Measurements from ENCODE around the gene RNASE8.

The RNASE8 gene

DNA sequence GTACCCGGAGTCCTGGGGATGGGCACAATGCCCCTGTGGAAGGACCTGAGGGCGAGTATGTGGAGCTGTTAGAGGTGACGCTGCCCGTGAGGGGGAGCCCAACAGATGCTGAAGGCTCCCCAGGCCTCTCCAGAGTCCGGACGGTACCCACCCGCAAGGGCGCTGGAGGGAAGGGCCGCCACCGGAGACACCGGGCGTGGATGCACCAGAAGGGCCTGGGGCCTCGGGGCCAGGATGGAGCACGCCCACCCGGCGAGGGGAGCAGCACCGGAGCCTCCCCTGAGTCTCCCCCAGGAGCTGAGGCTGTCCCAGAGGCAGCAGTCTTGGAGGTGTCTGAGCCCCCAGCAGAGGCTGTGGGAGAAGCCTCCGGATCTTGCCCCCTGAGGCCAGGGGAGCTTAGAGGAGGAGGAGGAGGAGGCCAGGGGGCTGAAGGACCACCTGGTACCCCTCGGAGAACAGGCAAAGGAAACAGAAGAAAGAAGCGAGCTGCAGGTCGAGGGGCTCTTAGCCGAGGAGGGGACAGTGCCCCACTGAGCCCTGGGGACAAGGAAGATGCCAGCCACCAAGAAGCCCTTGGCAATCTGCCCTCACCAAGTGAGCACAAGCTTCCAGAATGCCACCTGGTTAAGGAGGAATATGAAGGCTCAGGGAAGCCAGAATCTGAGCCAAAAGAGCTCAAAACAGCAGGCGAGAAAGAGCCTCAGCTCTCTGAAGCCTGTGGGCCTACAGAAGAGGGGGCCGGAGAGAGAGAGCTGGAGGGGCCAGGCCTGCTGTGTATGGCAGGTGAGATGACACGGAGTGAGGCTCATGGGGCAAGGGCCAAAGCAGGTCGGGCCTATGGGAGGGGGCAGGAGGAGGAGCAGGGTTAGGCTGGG, 17.0 kb downstream of the RNASE8 start:
- no peak for DNase-seq

GRCh38 chr14:21075719-21076437, 18.3 kb downstream of the RNASE8 start:
- DNase-seq, result no peak

DNA sequence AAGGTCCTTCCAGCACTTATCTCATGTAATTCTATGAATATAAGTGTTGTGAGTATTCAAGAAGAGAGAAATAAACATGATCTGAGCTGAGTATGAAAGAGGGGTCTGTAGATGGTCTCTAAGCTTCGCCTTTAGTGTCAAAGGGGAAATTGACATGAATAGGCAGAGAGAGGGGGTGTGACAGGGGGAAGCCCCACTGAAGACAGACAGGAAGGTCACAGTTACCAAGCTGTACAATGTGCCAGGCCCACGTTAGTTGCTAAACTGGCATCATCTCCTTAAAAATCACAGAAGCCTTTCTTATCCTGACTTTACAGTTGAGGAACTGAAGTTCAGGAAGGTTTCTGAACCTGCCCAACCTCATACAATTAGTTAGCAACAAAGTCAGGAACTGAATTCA, 20.1 kb downstream of the RNASE8 start:
- DNase-seq, result no peak

DNA sequence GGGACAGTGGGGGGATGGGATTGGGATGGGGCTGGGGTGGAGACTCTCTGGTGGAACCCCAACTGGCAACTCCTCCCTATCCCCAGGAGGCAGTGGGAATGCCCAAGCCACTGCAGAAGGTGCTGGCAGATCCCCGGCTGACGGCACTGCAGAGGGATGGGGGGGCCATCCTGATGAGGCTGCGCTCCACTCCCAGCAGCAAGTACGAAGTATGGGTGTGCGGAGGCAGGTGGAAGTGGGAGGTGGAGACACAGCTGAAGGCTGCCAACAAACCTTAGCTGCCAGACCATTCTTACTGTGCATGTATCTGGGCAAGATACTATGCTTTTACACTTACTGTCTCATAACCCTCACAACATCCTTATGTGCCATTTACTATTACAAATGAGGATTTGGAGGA, 20.7 kb downstream of the RNASE8 start:
- DNase-seq, result no peak

DNA sequence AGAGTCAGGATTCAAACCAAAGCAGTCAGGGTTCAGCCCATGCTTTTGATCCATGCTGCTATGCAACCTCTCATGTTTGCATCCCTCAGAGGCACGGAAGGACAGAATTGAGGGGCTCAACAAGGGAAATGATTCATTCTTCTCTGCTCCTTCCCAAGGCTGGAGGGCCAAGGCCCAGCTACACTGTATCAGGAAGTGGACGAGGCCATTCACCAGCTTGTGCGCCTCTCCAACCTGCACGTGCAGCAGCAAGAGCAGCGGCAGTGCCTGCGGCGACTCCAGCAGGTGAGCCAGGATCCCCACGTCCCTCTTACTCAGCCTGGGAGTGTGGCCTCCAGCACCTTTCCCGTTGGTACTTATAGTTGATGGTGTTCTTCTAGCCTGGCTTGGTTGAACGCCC, 21.1 kb downstream of the RNASE8 start:
- DNase-seq, result no peak

DNA sequence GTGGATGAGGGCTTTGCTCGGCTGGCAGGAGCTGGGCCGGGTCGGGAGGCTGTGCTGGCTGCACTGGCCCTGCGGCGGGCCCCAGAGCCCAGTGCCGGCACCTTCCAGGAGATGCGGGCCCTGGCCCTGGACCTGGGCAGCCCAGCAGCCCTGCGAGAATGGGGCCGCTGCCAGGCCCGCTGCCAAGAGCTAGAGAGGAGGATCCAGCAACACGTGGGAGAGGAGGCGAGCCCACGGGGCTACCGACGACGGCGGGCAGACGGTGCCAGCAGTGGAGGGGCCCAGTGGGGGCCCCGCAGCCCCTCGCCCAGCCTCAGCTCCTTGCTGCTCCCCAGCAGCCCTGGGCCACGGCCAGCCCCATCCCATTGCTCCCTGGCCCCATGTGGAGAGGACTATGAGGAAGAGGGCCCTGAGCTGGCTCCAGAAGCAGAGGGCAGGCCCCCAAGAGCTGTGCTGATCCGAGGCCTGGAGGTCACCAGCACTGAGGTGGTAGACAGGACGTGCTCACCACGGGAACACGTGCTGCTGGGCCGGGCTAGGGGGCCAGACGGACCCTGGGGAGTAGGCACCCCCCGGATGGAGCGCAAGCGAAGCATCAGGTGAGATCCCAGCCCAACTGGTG, 24.0 kb downstream of the RNASE8 start:
- DNase-seq, result no peak

DNA sequence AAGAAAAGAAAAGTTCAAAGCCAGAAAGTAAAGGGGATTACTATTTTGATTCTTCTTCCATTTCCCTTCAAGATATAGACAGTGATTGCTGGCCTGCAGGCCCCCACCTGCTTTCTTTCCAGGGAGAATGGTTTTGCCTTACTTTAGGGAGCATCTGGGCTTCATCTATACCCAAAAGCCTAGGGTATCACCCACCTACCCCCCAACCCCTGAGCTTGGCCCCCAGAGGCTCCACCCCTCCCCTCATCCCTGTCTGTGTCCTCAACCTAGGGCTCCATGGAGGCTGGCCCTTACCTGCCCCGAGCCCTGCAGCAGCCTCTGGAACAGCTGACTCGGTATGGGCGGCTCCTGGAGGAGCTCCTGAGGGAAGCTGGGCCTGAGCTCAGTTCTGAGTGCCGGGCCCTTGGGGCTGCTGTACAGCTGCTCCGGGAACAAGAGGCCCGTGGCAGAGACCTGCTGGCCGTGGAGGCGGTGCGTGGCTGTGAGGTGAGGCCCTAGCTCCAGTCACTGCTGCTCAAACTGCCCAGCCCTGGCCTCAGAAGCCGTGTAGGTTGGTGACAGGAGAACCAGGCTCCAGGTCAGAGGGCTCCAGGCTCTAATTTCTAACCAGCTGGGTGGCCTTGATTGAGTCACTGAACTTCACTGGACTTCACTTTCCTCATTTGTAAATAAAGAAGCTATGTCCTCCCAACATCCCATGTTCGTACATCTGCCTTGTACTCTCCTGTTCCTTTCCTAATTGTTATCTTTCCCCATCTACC, 26.1 kb downstream of the RNASE8 start:
- DNase-seq, result no peak

DNA sequence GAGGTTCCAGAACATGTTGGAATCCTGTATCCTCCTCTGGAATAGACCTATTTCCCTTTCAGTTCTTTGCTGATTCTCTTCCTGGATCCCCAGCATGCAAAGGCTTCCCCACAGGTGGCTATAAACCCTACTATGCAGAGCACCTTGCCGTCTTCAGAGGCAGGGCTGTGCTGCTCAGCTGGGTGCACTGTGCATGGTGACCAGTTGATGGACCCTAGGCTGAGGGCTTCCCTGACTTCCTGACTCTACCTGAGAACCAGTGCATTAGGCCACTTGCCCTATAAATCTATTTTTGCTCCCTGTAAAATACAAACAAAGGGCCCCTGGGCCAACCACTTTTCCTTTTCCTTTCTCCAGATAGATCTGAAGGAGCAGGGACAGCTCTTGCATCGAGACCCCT, 26.8 kb downstream of the RNASE8 start:
- DNase-seq, result no peak

DNA sequence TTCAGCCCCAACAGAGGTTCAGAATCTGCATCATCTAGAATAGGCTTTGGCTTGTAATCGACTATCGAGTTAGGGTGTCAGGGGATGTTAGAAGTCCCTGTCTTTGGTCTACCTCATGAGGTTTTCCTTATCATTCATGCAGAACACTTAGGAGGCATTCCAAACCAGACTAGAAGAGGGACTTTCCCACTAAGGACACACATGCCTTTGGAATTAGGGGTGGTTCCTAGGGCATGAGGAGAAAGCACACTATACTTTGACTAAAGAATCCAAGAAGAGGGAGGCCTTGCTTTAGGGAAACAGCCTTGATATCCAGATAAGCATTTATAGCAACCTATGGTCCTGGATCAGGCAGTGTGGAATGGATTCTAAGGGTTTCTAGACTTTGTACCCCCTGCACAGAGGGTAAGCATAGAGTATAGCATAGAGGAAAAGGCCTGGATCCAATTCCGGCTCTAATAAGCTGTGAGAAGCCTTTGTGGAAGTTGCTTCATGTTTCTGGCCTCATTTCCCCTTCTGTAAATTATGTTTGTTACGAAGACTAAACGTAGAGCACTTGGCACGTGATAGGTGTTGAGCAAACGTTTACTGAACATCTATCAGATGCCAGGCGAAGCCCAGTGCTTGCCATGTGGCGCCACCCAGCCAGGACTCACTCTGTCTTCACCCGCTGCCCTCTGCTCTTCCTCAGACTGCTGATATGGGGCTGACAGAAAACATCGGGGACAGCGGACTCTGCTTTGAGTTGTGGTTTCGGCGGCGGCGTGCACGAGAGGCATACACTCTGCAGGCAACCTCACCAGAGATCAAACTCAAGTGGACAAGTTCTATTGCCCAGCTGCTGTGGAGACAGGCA, 27.6 kb downstream of the RNASE8 start:
- DNase-seq, result no peak

- no peak for DNase-seq
Observed at GRCh38 chr14:21086908-21087293, 29.3 kb downstream of the RNASE8 start.

DNA sequence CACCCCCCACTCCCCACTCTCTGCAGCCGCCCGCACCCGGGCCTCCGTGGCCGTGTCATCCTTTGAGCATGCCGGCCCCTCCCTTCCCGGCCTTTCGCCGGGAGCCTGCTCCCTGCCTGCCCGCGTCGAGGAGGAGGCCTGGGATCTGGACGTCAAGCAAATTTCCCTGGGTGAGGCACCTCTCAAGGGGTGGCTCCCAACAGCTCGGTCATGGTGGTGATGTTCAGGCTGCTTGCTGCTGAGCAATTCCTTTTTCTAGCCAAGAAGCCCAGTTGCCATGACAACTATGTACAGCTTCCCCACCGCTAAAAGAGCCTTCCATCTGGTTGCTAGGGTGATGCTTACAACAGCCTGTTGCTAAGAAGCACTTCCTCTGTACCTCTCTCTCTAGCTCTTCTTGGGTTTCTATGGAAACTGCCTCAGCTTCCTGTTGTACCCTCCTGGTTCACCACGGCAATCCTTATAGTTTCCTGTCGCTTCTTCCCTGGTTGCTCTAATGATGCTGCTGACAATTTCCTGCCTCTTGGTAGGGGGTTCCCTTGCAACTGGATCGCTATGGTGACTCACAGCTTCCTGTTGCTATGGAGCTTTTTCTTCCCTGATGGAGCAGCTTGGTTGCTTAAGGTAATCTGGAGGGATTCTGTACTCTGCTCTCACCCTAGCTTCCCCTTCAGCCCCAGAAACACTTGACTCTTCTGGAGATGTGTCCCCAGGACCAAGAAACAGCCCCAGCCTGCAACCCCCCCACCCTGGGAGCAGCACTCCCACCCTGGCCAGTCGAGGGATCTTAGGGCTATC, 29.9 kb downstream of the RNASE8 start:
- DNase-seq, result peak in 1 of 2 donors; percentile 92

DNA sequence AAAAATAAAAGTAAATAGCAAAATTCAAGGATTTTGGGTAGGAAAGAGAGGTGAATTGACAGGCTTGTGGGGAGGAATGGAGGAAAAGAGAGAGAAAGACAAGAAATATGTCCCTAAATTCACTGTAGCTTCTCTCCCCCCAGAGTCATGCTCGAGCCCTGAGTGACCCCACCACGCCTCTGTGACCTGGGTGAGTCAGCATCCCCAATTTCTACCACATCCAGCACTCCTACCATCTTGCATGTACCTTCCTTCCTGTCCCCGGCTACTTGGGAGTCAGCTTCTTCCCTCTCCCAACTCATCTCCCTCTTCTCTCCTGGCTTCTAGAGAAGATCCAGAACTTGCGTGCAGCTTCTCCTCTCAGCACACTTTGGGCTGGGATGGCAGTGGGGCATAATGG, 31.1 kb downstream of the RNASE8 start:
- no peak for DNase-seq

- no peak for DNase-seq
Observed at GRCh38 chr14:21089271-21089670, 31.6 kb downstream of the RNASE8 start.

DNA sequence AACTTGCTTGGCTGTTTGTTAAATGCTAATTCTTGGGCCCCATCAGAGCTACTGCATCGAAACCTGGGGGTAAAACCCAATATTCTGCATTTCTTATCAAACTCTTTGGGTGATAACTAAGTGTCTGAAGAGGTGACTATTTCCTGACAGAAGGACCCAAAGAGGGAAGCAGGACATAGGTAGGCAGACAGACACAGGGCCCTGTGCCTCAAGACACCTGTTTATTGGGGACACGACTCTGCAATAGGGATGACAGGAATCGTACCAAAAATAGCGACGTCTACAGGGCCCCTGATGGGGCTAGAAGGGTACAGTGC, 32.2 kb downstream of the RNASE8 start:
- no peak for DNase-seq

DNA sequence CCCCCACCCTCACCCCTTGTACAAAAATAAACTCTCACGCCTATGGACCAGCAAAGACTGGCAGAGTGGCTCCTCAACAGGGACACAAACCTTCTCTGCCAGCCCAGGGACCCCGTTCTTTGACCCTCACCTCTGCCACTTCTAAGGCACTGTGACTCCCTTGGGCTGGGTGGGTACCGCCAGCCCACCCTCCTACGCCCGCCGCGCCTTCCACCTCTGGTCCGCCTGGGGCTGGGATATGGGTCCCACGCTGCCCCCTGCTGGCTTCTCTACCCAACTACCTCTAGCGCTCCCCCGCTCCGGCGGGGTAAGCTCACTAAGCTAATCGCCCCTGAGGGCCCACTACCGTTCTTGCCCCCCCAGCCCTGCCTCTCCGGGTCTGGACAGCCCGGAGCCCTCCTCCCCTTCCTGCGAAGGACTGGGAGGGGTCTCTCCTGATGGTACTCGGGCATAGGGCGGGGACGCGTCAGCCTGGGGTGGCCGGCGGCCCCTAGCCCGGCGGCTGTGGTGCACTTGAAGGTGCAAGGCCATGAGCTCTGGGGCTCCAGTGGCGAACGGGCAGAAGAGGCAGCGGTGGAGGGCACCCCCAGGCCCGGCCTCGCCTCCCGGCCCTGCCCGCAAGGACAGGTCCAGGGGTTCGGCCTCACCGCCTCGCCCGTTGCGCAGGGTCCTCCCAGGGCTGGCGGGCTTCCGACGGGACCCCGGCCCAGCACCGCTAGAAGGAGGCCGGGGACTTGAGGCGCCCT, 32.7 kb downstream of the RNASE8 start:
- DNase-seq, result no peak

DNA sequence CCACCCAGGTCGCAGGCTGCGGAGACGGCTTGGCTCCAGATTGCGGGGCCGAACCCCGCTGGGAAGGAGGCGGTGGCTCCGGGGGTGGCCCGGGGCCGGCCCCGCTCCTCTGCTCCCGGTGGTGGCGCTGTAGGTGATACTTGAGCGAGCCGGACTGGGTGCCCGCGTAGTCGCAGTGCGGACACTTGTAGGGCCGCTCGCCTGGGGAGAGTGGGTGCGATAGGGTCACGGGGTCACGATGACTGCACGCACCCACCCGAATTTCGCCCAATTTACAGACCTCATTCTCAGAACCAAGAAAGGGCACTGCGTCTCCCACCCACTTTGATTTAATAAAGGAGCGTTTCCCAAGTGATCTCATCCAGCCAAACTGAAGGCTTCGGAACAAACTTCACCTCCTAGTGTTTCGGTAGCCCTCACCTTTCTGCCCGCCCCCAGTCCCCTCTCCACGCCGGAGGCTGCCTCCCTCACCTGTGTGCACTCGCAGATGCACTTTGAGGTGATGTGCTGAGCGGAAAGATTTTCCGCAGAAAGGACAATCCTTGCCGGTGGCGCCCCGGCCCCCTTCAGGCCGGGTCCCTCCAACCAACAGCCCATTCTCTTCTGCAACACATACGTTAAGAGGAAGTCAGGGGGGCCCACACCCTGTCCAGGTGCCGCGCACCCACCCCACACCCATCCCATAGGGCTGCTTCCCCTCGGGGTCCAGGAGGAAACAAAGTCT, 33.5 kb downstream of the RNASE8 start:
- no peak for DNase-seq

DNA sequence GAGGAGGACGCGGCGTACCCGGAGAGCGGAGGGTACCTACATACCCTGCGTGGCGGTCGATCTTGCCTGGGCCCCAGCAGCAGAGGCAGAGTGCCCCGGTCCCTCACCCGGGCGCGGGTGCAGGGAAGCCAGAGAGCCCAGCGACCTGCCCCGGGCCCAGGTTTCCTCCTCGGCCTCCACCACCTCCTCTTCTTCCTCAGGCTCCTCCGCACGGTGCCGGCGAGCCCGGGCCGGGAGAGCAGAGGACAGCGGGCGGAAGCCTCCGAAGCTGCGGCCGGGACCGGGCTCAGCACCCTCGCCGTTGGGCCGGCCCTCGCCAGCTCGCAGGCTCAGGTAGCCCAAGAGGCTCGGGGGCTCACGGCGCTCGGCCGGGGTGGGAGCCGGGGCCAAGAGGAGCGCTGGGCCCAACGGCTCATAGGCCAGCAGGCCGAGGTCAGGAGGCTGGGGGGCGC, 34.2 kb downstream of the RNASE8 start:
- DNase-seq, result no peak

GRCh38 chr14:21092273-21093011, 34.8 kb downstream of the RNASE8 start:
- peak; percentile 63 to 82 for DNase-seq

DNA sequence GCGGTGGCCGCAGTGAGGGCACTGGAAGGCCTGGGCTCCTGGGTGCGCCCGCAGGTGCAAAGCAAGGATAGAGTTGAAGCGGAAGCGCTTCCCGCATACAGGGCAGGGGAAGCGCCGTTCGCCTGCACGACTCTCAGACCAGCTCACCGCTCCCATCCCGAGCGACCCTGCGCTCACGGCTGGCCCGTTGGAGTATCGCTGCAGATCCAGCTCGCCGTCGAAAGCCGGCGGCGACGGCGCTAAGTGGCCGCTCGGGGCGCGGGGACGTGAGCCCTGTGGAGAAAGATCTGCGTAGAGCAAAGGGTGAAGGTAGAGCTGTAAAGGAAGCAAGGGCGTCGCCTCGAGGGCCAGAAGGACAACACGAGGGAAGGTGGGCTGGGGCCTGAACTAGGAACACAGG, 35.4 kb downstream of the RNASE8 start:
- DNase-seq, result no peak

All from bone marrow (tissue), 2 donors.